ENCODE measurements around the gene ZNF648.
A peak's percentile ranks its signal among the peaks of the same experiment; 100 is the strongest.
"Not testable (repeated sequence)": the region's sequence is repeated elsewhere in the genome, so short reads cannot be mapped to it uniquely, and the experiment has no call there.

Gene ZNF648

GRCh38 chr1:182050481-182051448 is 10.7 kb downstream of the ZNF648 start:
- no peak overlapping the region for H3K4me3 ChIP-seq (ENCODE audit: low read length)
- DNase-seq (ENCODE audit: low read depth) = no peak
- TF ChIP-seq CTCF (conservative IDR thresholded peaks at IDR 0.05; ENCODE audit: low read length) = no peak

- H3K4me3 ChIP-seq (ENCODE audit: low read length) = no peak overlapping the region
- no peak for DNase-seq (ENCODE audit: low read depth)
- no peak for TF ChIP-seq CTCF (conservative IDR thresholded peaks at IDR 0.05; ENCODE audit: low read length)
Measured at GRCh38 chr1:182048562-182048961, 12.9 kb downstream of the ZNF648 start.

- no peak overlapping the region for H3K4me3 ChIP-seq (ENCODE audit: low read length)
- no peak for TF ChIP-seq CTCF (conservative IDR thresholded peaks at IDR 0.05; ENCODE audit: low read length)
- no peak for DNase-seq (ENCODE audit: low read depth)
Measured at GRCh38 chr1:182046763-182047162, 14.7 kb downstream of the ZNF648 start.

- DNase-seq (ENCODE audit: low read depth); H3K4me3 ChIP-seq (ENCODE audit: low read length): not testable (repeated sequence)
Measured at GRCh38 chr1:182045481-182045880, 16.0 kb downstream of the ZNF648 start.

- DNase-seq (ENCODE audit: low read depth) = peak; percentile 22
- no peak overlapping the region for H3K4me3 ChIP-seq (ENCODE audit: low read length)
- no peak for TF ChIP-seq CTCF (conservative IDR thresholded peaks at IDR 0.05; ENCODE audit: low read length)
Measured at GRCh38 chr1:182041615-182042014, 19.9 kb downstream of the ZNF648 start.

GRCh38 chr1:182038220-182038619 is 23.3 kb downstream of the ZNF648 start:
- no peak for TF ChIP-seq CTCF (conservative IDR thresholded peaks at IDR 0.05; ENCODE audit: low read length)
- no peak overlapping the region for H3K4me3 ChIP-seq (ENCODE audit: low read length)
- DNase-seq (ENCODE audit: low read depth) = no peak

GRCh38 chr1:182035097-182035770 is 26.3 kb downstream of the ZNF648 start:
- no peak overlapping the region for H3K4me3 ChIP-seq (ENCODE audit: low read length)
- 0 out of 2 replicates have a peak, but pooled peaks have one; percentile 6 for TF ChIP-seq CTCF (conservative IDR thresholded peaks at IDR 0.05; ENCODE audit: low read length)
- no peak for DNase-seq (ENCODE audit: low read depth)

Data from AG10803 (cell line).